Liver (tissue), 9 donors: ENCODE results near the gene TCERG1. TPM values are rescaled to one million over a fixed set of nuclear protein-coding genes. Genes with fewer than 3 reads are reported as not detected.

ENCODE experiments used
- DNase-seq: peaks from one replicate; pipeline ENCODE4 v3.0.0-alpha.2; 2017; ENCODE audit warnings: low spot score
- H3K27ac ChIP-seq, 2 donors: one replicate each; pipeline ENCODE4 v1.7.0; 2013; ENCODE audit warnings: inconsistent platforms in 2 of 2, low read length in 2 of 2, control low read depth in 1 of 2, low read depth in 1 of 2, mild to moderate bottlenecking in 1 of 2
- H3K27me3 ChIP-seq, 4 donors: one replicate each; pipeline versions ENCODE4 v1.6.1 to v1.7.0; 2013; ENCODE audit warnings: low read length in 3 of 4, inconsistent platforms in 1 of 4, mild to moderate bottlenecking in 1 of 4, moderate library complexity in 1 of 4; ENCODE audit not compliant: control insufficient read depth in 4 of 4, insufficient read depth in 4 of 4
- H3K36me3 ChIP-seq, 4 donors: one replicate each; pipeline versions ENCODE4 v1.6.1 to v1.7.0; 2013; ENCODE audit warnings: low read length in 3 of 4, mild to moderate bottlenecking in 3 of 4, low read depth in 1 of 4, moderate library complexity in 1 of 4; ENCODE audit not compliant: control insufficient read depth in 4 of 4, insufficient read depth in 3 of 4
- H3K4me1 ChIP-seq, 4 donors: one replicate each; pipeline versions ENCODE4 v1.6.1 to v1.7.0; 2013; ENCODE audit warnings: low read length in 3 of 4, mild to moderate bottlenecking in 3 of 4, moderate library complexity in 1 of 4; ENCODE audit not compliant: control insufficient read depth in 4 of 4, insufficient read depth in 4 of 4
- H3K4me3 ChIP-seq, 3 donors: one replicate each; pipeline versions ENCODE4 v1.6.1 to v1.7.0; 2013; ENCODE audit warnings: low read length in 3 of 3, control low read depth in 1 of 3, low read depth in 1 of 3, mild to moderate bottlenecking in 1 of 3
- H3K9ac ChIP-seq, 2 donors: one replicate each; pipeline ENCODE4 v1.7.0; 2013; ENCODE audit warnings: low read length in 2 of 2, mild to moderate bottlenecking in 2 of 2, moderate library complexity in 2 of 2, control low read depth in 1 of 2, low read depth in 1 of 2
- H3K9me3 ChIP-seq, 4 donors: one replicate each; pipeline versions ENCODE4 v1.6.1 to v1.7.0; 2013; ENCODE audit warnings: low read length in 3 of 4; ENCODE audit not compliant: control insufficient read depth in 4 of 4
- ATF3 ChIP-seq: IDR thresholded peaks from 2 replicates; pipeline ENCODE4 v1.6.1; 2016; ENCODE audit warnings: antibody characterized with exemption
- CTCF ChIP-seq: fragments of 150-350 bp; IDR thresholded peaks from 2 replicates; pipeline ENCODE4 v1.5.1; 2017; ENCODE audit warnings: improper control_type of control experiment, low read depth, low read length; ENCODE audit not compliant: missing input control
- EGR1 ChIP-seq, 2 donors: IDR thresholded peaks; 2 replicates each; pipeline ENCODE4 v1.6.1; 2016 to 2018; ENCODE audit warnings: antibody characterized with exemption in 2 of 2, low read depth in 2 of 2
- FOXA1 ChIP-seq: IDR thresholded peaks from 2 replicates; pipeline ENCODE4 v1.6.1; 2016; ENCODE audit warnings: antibody characterized with exemption
- FOXA2 ChIP-seq: IDR thresholded peaks from 2 replicates; pipeline ENCODE4 v1.6.1; 2016; ENCODE audit warnings: antibody characterized with exemption
- GABPA ChIP-seq, 2 donors: IDR thresholded peaks in 1 of 2; conservative IDR thresholded peaks in 1 of 2; 2 replicates each; pipeline ENCODE4 v1.6.1; 2016; ENCODE audit warnings: antibody characterized with exemption in 2 of 2, mild to moderate bottlenecking in 1 of 2, moderate library complexity in 1 of 2
- HNF4A ChIP-seq, 2 donors: conservative IDR thresholded peaks; 2 replicates each; pipeline ENCODE4 v1.6.1; 2016; ENCODE audit warnings: antibody characterized with exemption in 2 of 2, mild to moderate bottlenecking in 2 of 2
- HNF4G ChIP-seq: IDR thresholded peaks from 2 replicates; pipeline ENCODE4 v1.6.1; 2016; ENCODE audit warnings: antibody characterized with exemption
- JUND ChIP-seq, 2 donors: IDR thresholded peaks; 2 replicates each; pipeline ENCODE4 v1.6.1; 2016; ENCODE audit warnings: antibody characterized with exemption in 2 of 2
- MAX ChIP-seq: IDR thresholded peaks from 2 replicates; pipeline ENCODE4 v1.6.1; 2016; ENCODE audit warnings: antibody characterized with exemption
- NR2F2 ChIP-seq: IDR thresholded peaks from 2 replicates; pipeline ENCODE4 v1.6.1; 2016; ENCODE audit warnings: antibody characterized with exemption
- RAD21 ChIP-seq, 2 donors: IDR thresholded peaks; 2 replicates each; pipeline ENCODE4 v1.6.1; 2016; ENCODE audit warnings: antibody characterized with exemption in 2 of 2, mild to moderate bottlenecking in 2 of 2
- REST ChIP-seq: IDR thresholded peaks from 2 replicates; pipeline ENCODE4 v1.6.1; 2016; ENCODE audit warnings: antibody characterized with exemption, mild to moderate bottlenecking
- RXRA ChIP-seq, 2 donors: IDR thresholded peaks; 2 replicates each; pipeline ENCODE4 v1.6.1; 2017 to 2018; ENCODE audit warnings: antibody characterized with exemption in 2 of 2, mild to moderate bottlenecking in 1 of 2
- SP1 ChIP-seq: IDR thresholded peaks from 2 replicates; pipeline ENCODE4 v1.6.1; 2018; ENCODE audit warnings: antibody characterized with exemption, mild to moderate bottlenecking
- TAF1 ChIP-seq: conservative IDR thresholded peaks from 2 replicates; pipeline ENCODE4 v1.6.1; 2016; ENCODE audit warnings: antibody characterized with exemption, mild to moderate bottlenecking
- YY1 ChIP-seq: IDR thresholded peaks from 2 replicates; pipeline ENCODE4 v1.6.1; 2016; ENCODE audit warnings: antibody characterized with exemption, mild to moderate bottlenecking
- ZBTB33 ChIP-seq: IDR thresholded peaks from 2 replicates; pipeline ENCODE4 v1.6.1; 2016; ENCODE audit warnings: antibody characterized with exemption
- WGBS: extraction: QIAGEN DNeasy Blood & Tissue Kit; methylation state at CpG from one replicate; pipeline ENCODE4 v1.1.7; 2013; 5-methylcytosine and 5-hydroxymethylcytosine counted together
- polyA plus RNA-seq, 2 donors: library from polyadenylated mRNA; stranded (reverse) in 1 of 2; unstranded in 1 of 2; fragments of 200-250 nt in 1 of 2; fragments of >200 nt in 1 of 2; fragmentation: Nextera tagmentation in 1 of 2; extraction: Ambion mirVana in 1 of 2; gene quantifications; one replicate each; pipeline versions ENCODE4 v1.2.1 to v1.2.3, GENCODE V29; 2013 to 2015
- total RNA-seq, 2 donors: library from RNA; depleted of rRNA; stranded (reverse); fragments of >200 nt; gene quantifications; one replicate each; pipeline ENCODE4 v1.2.3, GENCODE V29; 2014
- donor health status: healthy.
- donor health status: healthy.
- donor health status: healthy.
- donor health status: healthy.
- donor health status: healthy.

The TCERG1 gene
- total and polyA plus RNA-seq, 4 donors = 7.8 to 26.6 (median 16.0) TPM

- Histone ChIP-seq H3K27me3 (peaks cover 0 to 4% (median 1%) of the 10 kb centered on the region in 4 donors), H3K4me3 (no peak overlapping the region), H3K27ac (no peak overlapping the region), H3K9me3 (no peaks in the 10 kb centered on the region), H3K9ac (no peak overlapping the region), H3K36me3 (no peaks in the 10 kb centered on the region), H3K4me1 (no peaks in the 10 kb centered on the region)
- TF ChIP-seq CTCF (no peak), YY1 (no peak), EGR1 (IDR thresholded peaks at IDR 0.05; ENCODE audit: low read depth in 2 of 2) (no peak), SP1 (no peak), RAD21 (IDR thresholded peaks at IDR 0.05) (no peak), GABPA (IDR thresholded peaks at IDR 0.05 in 1 of 2, conservative IDR thresholded peaks at IDR 0.05 in 1 of 2) (no peak), REST (no peak), NR2F2 (no peak), ZBTB33 (no peak), FOXA1 (no peak), JUND (IDR thresholded peaks at IDR 0.05) (no peak), HNF4G (no peak), FOXA2 (no peak), TAF1 (no peak), HNF4A (conservative IDR thresholded peaks at IDR 0.05) (no peak), RXRA (IDR thresholded peaks at IDR 0.05) (no peak), ATF3 (no peak), MAX (no peak)
- DNase-seq = no peak
- WGBS = 59% methylated on average over 9 of the region's 9 CpGs
Measured at GRCh38 chr5:146401021-146401420, 46.1 kb upstream of the TCERG1 start.
